Fibroblast of upper back skin (primary cell): Measurements from ENCODE around the gene WDR18.
A peak's percentile ranks its signal among the peaks of the same experiment; 100 is the strongest.
"Not testable (repeated sequence)": the region's sequence is repeated elsewhere in the genome, so short reads cannot be mapped to it uniquely, and the experiment has no call there.

Experiments
- DNase-seq: peaks from one replicate; pipeline ENCODE4 v3.0.0-alpha.2; 2013

WDR18 gene

GRCh38 chr19:950352-951066, 33.6 kb upstream of the WDR18 start:
- DNase-seq = no peak

- no peak for DNase-seq
Measured at GRCh38 chr19:952049-952679, 32.0 kb upstream of the WDR18 start.

- DNase-seq = no peak
Measured at GRCh38 chr19:952680-953444, 31.3 kb upstream of the WDR18 start.

- no peak for DNase-seq
Measured at GRCh38 chr19:953445-954271, 30.5 kb upstream of the WDR18 start.

- no peak for DNase-seq
Measured at GRCh38 chr19:954272-954671, 29.9 kb upstream of the WDR18 start.

- DNase-seq = no peak
Measured at GRCh38 chr19:954672-955494, 29.3 kb upstream of the WDR18 start.

- no peak for DNase-seq
Measured at GRCh38 chr19:955803-956765, 28.1 kb upstream of the WDR18 start.

- DNase-seq = peak; percentile 55
Measured at GRCh38 chr19:956766-957440, 27.2 kb upstream of the WDR18 start.

GRCh38 chr19:957578-957977, 26.6 kb upstream of the WDR18 start:
- DNase-seq = not testable (repeated sequence)

- DNase-seq = no peak
Measured at GRCh38 chr19:958967-959855, 24.9 kb upstream of the WDR18 start.

GRCh38 chr19:960020-960419, 24.1 kb upstream of the WDR18 start:
- no peak for DNase-seq

GRCh38 chr19:960601-960938, 23.6 kb upstream of the WDR18 start:
- no peak for DNase-seq

- no peak for DNase-seq
Measured at GRCh38 chr19:961866-962620, 22.1 kb upstream of the WDR18 start.

- DNase-seq = no peak
Measured at GRCh38 chr19:962683-963400, 21.3 kb upstream of the WDR18 start.

GRCh38 chr19:963486-963951, 20.6 kb upstream of the WDR18 start:
- DNase-seq = no peak

GRCh38 chr19:964116-964520, 20.0 kb upstream of the WDR18 start:
- DNase-seq = no peak

- no peak for DNase-seq
Measured at GRCh38 chr19:964761-965694, 19.1 kb upstream of the WDR18 start.
